Jurkat, Clone E6-1 (cell line): Measurements from ENCODE around the gene CRHR1. TPM values are rescaled to one million over a fixed set of nuclear protein-coding genes. Genes with fewer than 3 reads are reported as not detected.
"Not testable (repeated sequence)": the region's sequence is repeated elsewhere in the genome, so short reads cannot be mapped to it uniquely, and the experiment has no call there.

Source experiments
- DNase-seq: peaks from one replicate; pipeline ENCODE4 v3.0.0-alpha.2; 2011; ENCODE audit warnings: low read depth, low spot score
- H3K4me3 ChIP-seq: 2 replicates; pipeline ENCODE4 v1.5.1; 2011; ENCODE audit warnings: mild to moderate bottlenecking, low read length, control low read depth, moderate library complexity
- polyA plus RNA-seq: library from polyadenylated mRNA; unstranded; fragments of >200 nt; gene quantifications from one replicate; pipeline ENCODE4 v1.2.1, GENCODE V29; 2012; ENCODE audit warnings: missing spikeins; ENCODE audit not compliant: insufficient read length, insufficient read depth

The CRHR1 gene
- not detected for polyA plus RNA-seq

- no peak within 1 kb of the TSS for H3K4me3 ChIP-seq
- no peak for DNase-seq
These were observed at the start of gene CRHR1 for GRCh38 chr17:45784293-45784740. CRHR1 (plus strand) TSS chr17:45784320; CDS start chr17:45784545, 225 bp downstream.

GRCh38 chr17:45734598-45734997 lies 49.5 kb upstream of the CRHR1 start:
- H3K4me3 ChIP-seq, result no peak overlapping the region
- DNase-seq, result no peak

GRCh38 chr17:45735488-45735887 lies 48.6 kb upstream of the CRHR1 start:
- no peak overlapping the region for H3K4me3 ChIP-seq

GRCh38 chr17:45739786-45740185 lies 44.3 kb upstream of the CRHR1 start:
- no peak overlapping the region for H3K4me3 ChIP-seq
- DNase-seq, result no peak

More at GRCh38 chr17:45735488-45735887, 48.6 kb upstream of the CRHR1 start:
- no peak for DNase-seq

- peak; percentile 34 for DNase-seq
These were observed 43.4 kb upstream of the CRHR1 start for GRCh38 chr17:45740553-45741330.

GRCh38 chr17:45742251-45742650 lies 41.9 kb upstream of the CRHR1 start:
- H3K4me3 ChIP-seq, result no peak overlapping the region
- no peak for DNase-seq

More at GRCh38 chr17:45740553-45741330, 43.4 kb upstream of the CRHR1 start:
- H3K4me3 ChIP-seq, result no peak overlapping the region

GRCh38 chr17:45743626-45744326 lies 40.3 kb upstream of the CRHR1 start:
- DNase-seq, result no peak
- H3K4me3 ChIP-seq, result no peak overlapping the region

GRCh38 chr17:45744826-45745225 lies 39.3 kb upstream of the CRHR1 start:
- H3K4me3 ChIP-seq, DNase-seq: not testable (repeated sequence)

- no peak overlapping the region for H3K4me3 ChIP-seq
- DNase-seq, result no peak
These were observed 38.3 kb upstream of the CRHR1 start for GRCh38 chr17:45745601-45746494.

- no peak overlapping the region for H3K4me3 ChIP-seq
- DNase-seq, result no peak
These were observed 36.2 kb upstream of the CRHR1 start for GRCh38 chr17:45747911-45748310.

- no peak overlapping the region for H3K4me3 ChIP-seq
- no peak for DNase-seq
These were observed 35.3 kb upstream of the CRHR1 start for GRCh38 chr17:45748731-45749310.

- DNase-seq, result no peak
- H3K4me3 ChIP-seq, result no peak overlapping the region
These were observed 34.2 kb upstream of the CRHR1 start for GRCh38 chr17:45749831-45750335.

GRCh38 chr17:45750779-45751440 lies 33.2 kb upstream of the CRHR1 start:
- H3K4me3 ChIP-seq, result no peak overlapping the region
- no peak for DNase-seq

- DNase-seq, result no peak
- H3K4me3 ChIP-seq, result no peak overlapping the region
These were observed 32.7 kb upstream of the CRHR1 start for GRCh38 chr17:45751466-45751865.

- no peak for DNase-seq
These were observed 31.9 kb upstream of the CRHR1 start for GRCh38 chr17:45752246-45752645.

GRCh38 chr17:45753645-45754225 lies 30.4 kb upstream of the CRHR1 start:
- H3K4me3 ChIP-seq, result no peak overlapping the region
- DNase-seq, result no peak

More at GRCh38 chr17:45752246-45752645, 31.9 kb upstream of the CRHR1 start:
- H3K4me3 ChIP-seq, result no peak overlapping the region

GRCh38 chr17:45755050-45755449 lies 29.1 kb upstream of the CRHR1 start:
- no peak overlapping the region for H3K4me3 ChIP-seq
- no peak for DNase-seq
